Stomach (tissue), 4 donors: ENCODE results near the gene BEST1.

Experiments used
- CTCF ChIP-seq, 7 experiments: fragments of 450-650 bp in 4 of 7; fragments of 200-600 bp in 3 of 7; sonication (generic) in 3 of 7; IDR thresholded peaks; one replicate each; pipeline ENCODE4 v1.5.1; 2016 to 2019; ENCODE audit warnings: antibody characterized with exemption in 7 of 7, control low read depth in 2 of 7, mild to moderate bottlenecking in 1 of 7
- EP300 ChIP-seq: sonication (generic); formaldehyde crosslinking; IDR thresholded peaks from one replicate; pipeline ENCODE4 v1.6.1; 2017; ENCODE audit warnings: antibody characterized with exemption
- POLR2A ChIP-seq, 4 donors: fragments of 450-650 bp; IDR thresholded peaks; one replicate each; pipeline ENCODE4 v1.6.1; 2016; ENCODE audit warnings: antibody characterized with exemption in 4 of 4, control low read depth in 2 of 4, mild to moderate bottlenecking in 1 of 4, moderate library complexity in 1 of 4
- POLR2AphosphoS5 ChIP-seq, 3 donors: sonication (generic); formaldehyde crosslinking; IDR thresholded peaks; one replicate each; pipeline ENCODE4 v1.6.1; 2016; ENCODE audit warnings: antibody characterized with exemption in 3 of 3

- TF ChIP-seq EP300 (no peak), CTCF (IDR thresholded peaks at IDR 0.05) (no peak), POLR2AphosphoS5 (IDR thresholded peaks at IDR 0.05) (peak in 2 of 3 donors; percentile 15 to 24), POLR2A (IDR thresholded peaks at IDR 0.05) (no peak)
These were observed 26.7 kb upstream of the BEST1 start for GRCh38 chr11:61923166-61924063.
